HepG2 (cell line): ENCODE results near the gene DAD1. TPM values are rescaled to one million over a fixed set of nuclear protein-coding genes. Genes with fewer than 3 reads are reported as not detected.

Experiments
- ADNP ChIP-seq: sonication (generic); formaldehyde crosslinking; IDR thresholded peaks from 2 replicates; pipeline ENCODE4 v1.4.0; 2020; ENCODE audit warnings: missing genetic modification reagents
- CCAR2 ChIP-seq: fragments of 200-400 bp; formaldehyde crosslinking; optimal IDR thresholded peaks from 2 replicates; pipeline ENCODE3; 2018; ENCODE audit warnings: low read depth, mild to moderate bottlenecking, low read length, moderate library complexity
- HCFC1 ChIP-seq: fragments of 150-350 bp; IDR thresholded peaks from 2 replicates; pipeline ENCODE4 v1.6.1; 2014; ENCODE audit warnings: low read depth, low read length
- JDP2 ChIP-seq: sonication (generic); formaldehyde crosslinking; IDR thresholded peaks from 2 replicates; pipeline ENCODE4 v1.8.1; 2022; ENCODE audit warnings: missing genetic modification reagents, borderline replicate concordance
- NR2F1 ChIP-seq, 2 experiments: fragments of 450-650 bp in 1 of 2; formaldehyde crosslinking in 1 of 2; IDR thresholded peaks; 2 replicates each; pipeline versions ENCODE4 v1.5.0 to v1.6.1; 2016 to 2020; ENCODE audit warnings: mild to moderate bottlenecking in 1 of 2, missing compliant biosample characterization in 1 of 2, missing genetic modification reagents in 1 of 2, moderate library complexity in 1 of 2
- ZNF124 ChIP-seq: sonication (generic); formaldehyde crosslinking; IDR thresholded peaks from 2 replicates; pipeline ENCODE4 v1.4.0; 2020; ENCODE audit warnings: missing genetic modification reagents
- ZNF251 ChIP-seq: sonication (generic); formaldehyde crosslinking; IDR thresholded peaks from 2 replicates; pipeline ENCODE4 v1.9.0; 2021; ENCODE audit warnings: mild to moderate bottlenecking, missing genetic modification reagents
- ZNF260 ChIP-seq: sonication (generic); formaldehyde crosslinking; IDR thresholded peaks from 2 replicates; pipeline ENCODE4 v1.4.0; 2020; ENCODE audit warnings: missing genetic modification reagents, low read depth, mild to moderate bottlenecking, borderline replicate concordance
- ZNF367 ChIP-seq: sonication (generic); formaldehyde crosslinking; IDR thresholded peaks from 2 replicates; pipeline ENCODE4 v1.4.0; 2020; ENCODE audit warnings: missing genetic modification reagents, borderline replicate concordance
- ZNF644 ChIP-seq: IDR thresholded peaks from 2 replicates; pipeline ENCODE4 v1.6.1; 2016; ENCODE audit warnings: low read depth
- ZNF670 ChIP-seq: sonication (generic); formaldehyde crosslinking; IDR thresholded peaks from 2 replicates; pipeline ENCODE4 v1.8.0; 2022; ENCODE audit warnings: mild to moderate bottlenecking, missing genetic modification reagents, borderline replicate concordance
- ZNF737 ChIP-seq: sonication (generic); formaldehyde crosslinking; IDR thresholded peaks from 2 replicates; pipeline ENCODE4 v1.5.0; 2020; ENCODE audit warnings: missing genetic modification reagents, mild to moderate bottlenecking, borderline replicate concordance
- ZNF792 ChIP-seq: IDR thresholded peaks from 2 replicates; pipeline ENCODE4 v1.6.1; 2016
- ZSCAN20 ChIP-seq: sonication (generic); formaldehyde crosslinking; IDR thresholded peaks from 2 replicates; pipeline ENCODE4 v1.4.0; 2020; ENCODE audit warnings: missing genetic modification reagents, mild to moderate bottlenecking, borderline replicate concordance
- polyA plus RNA-seq, 8 experiments: library from polyadenylated mRNA; depleted of rRNA in 3 of 8; stranded (reverse) in 7 of 8; unstranded in 1 of 8; fragments of >200 nt; fragmentation: Illumina TruSeq in 4 of 8; extraction: Trizol in 4 of 8; gene quantifications; 2 replicates each; pipeline versions ENCODE4 v1.2.1 to v1.2.3, GENCODE V29; 2011 to 2016; ENCODE audit warnings: low read depth in 4 of 8, missing spikeins in 1 of 8, mixed read lengths in 1 of 8; ENCODE audit not compliant: insufficient read depth in 1 of 8
- total RNA-seq, 5 experiments: library from RNA; depleted of rRNA; stranded (reverse); fragments of >200 nt; fragmentation: Illumina TruSeq; extraction: Trizol; gene quantifications; 2 replicates each; pipeline ENCODE4 v1.2.3, GENCODE V29; 2016; ENCODE audit warnings: low read depth in 1 of 5
- TF ChIP-seq, protein P1 (sequence below): sonication (generic); formaldehyde crosslinking; IDR thresholded peaks from 2 replicates; pipeline ENCODE4 v1.4.0; 2020; ENCODE audit warnings: mild to moderate bottlenecking, low read depth, missing genetic modification reagents
- TF ChIP-seq, protein P2 (sequence below): sonication (generic); formaldehyde crosslinking; conservative IDR thresholded peaks from 2 replicates; pipeline ENCODE4 v1.4.0; 2020; ENCODE audit warnings: missing genetic modification reagents
- TF ChIP-seq, protein P3 (sequence below): sonication (generic); formaldehyde crosslinking; IDR thresholded peaks from 2 replicates; pipeline ENCODE4 v1.8.0; 2022; ENCODE audit warnings: missing genetic modification reagents, low read depth, mild to moderate bottlenecking, borderline replicate concordance
- TF ChIP-seq, protein P4 (sequence below): sonication (generic); formaldehyde crosslinking; conservative IDR thresholded peaks from 2 replicates; pipeline ENCODE4 v1.4.0; 2020; ENCODE audit warnings: missing genetic modification reagents
- TF ChIP-seq, protein P5 (sequence below): sonication (generic); formaldehyde crosslinking; IDR thresholded peaks from 2 replicates; pipeline ENCODE4 v1.5.1; 2020; ENCODE audit warnings: missing genetic modification reagents, mild to moderate bottlenecking, borderline replicate concordance

The DAD1 gene
- total and polyA plus RNA-seq, 2 of the 13 experiments (the other 11 are each of a cell fraction or from before 2014, with no cell fraction given): 558 to 626 TPM

DNA sequence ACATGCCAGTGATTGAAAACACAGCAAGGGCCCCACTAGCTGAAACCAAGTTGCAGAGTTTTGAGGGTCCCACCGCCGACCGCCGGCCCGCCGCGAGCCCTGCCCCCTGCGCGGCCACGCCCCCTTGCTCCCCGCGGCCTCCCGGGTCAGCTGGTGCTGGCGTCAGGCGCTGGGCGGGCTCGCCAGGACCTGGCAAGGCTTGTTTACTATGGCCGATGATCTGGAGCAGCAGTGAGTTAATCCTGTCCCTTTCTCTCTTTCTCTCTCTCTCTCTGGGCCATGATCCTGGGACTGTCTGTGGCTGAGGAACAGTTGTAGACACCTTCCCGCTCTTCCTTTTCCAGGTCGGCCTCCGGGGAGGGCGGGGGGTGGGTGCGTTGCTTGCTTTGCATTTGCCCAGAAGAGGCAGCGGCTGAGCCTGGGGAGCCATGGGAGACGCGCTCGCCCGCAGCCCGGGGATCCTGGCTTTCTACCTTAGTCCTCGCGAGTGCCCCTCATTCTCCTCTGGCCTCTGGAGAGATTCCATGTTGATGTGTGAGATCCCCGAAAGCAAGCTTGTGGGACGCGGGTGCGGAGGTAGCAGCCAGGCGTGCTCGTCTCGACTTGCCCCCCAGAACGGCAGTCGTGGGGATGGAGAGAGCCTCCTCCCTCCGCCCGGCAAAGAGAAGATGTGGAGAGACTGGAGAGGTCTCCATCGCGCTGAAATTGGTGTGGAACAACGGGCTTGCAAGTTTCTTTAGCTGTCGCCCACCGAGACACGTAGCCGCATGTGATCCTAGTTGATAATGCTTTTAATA is 9.3 kb upstream of the DAD1 start, which contains the start of gene ABHD4 (continued):
- TF ChIP-seq ZNF670 (CRISPR knock-in tag) (no peak), ZNF737 (no peak), ADNP (CRISPR knock-in tag) (no peak), NR2F1 (CRISPR knock-in tag; IDR thresholded peaks at IDR 0.05) (peak; percentile 12 to 59; a peak in 3 of 4 replicates), ZNF260 (CRISPR knock-in tag) (no peak), ZNF792 (CRISPR knock-in tag) (peak; percentile 27; the same call in 1 of the 2 replicates), ZNF644 (peak; percentile 11; the same call in 1 of the 2 replicates), ZSCAN20 (CRISPR knock-in tag) (no peak; the same call in 1 of the 2 replicates), ZNF251 (CRISPR knock-in tag) (no peak; the same call in 1 of the 2 replicates), JDP2 (CRISPR knock-in tag) (no peak), ZNF124 (CRISPR knock-in tag) (0 out of 2 replicates have a peak, but pooled peaks have one; percentile 54), HCFC1 (no peak), ZNF367 (CRISPR knock-in tag) (no peak), CCAR2 (no peak)
- TF ChIP-seq, protein P1, sequence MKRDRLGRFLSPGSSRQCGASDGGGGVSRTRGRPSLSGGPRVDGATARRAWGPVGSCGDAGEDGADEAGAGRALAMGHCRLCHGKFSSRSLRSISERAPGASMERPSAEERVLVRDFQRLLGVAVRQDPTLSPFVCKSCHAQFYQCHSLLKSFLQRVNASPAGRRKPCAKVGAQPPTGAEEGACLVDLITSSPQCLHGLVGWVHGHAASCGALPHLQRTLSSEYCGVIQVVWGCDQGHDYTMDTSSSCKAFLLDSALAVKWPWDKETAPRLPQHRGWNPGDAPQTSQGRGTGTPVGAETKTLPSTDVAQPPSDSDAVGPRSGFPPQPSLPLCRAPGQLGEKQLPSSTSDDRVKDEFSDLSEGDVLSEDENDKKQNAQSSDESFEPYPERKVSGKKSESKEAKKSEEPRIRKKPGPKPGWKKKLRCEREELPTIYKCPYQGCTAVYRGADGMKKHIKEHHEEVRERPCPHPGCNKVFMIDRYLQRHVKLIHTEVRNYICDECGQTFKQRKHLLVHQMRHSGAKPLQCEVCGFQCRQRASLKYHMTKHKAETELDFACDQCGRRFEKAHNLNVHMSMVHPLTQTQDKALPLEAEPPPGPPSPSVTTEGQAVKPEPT (CRISPR knock-in tag): peak; percentile 13; the same call in 1 of the 2 replicates
- TF ChIP-seq, protein P2, sequence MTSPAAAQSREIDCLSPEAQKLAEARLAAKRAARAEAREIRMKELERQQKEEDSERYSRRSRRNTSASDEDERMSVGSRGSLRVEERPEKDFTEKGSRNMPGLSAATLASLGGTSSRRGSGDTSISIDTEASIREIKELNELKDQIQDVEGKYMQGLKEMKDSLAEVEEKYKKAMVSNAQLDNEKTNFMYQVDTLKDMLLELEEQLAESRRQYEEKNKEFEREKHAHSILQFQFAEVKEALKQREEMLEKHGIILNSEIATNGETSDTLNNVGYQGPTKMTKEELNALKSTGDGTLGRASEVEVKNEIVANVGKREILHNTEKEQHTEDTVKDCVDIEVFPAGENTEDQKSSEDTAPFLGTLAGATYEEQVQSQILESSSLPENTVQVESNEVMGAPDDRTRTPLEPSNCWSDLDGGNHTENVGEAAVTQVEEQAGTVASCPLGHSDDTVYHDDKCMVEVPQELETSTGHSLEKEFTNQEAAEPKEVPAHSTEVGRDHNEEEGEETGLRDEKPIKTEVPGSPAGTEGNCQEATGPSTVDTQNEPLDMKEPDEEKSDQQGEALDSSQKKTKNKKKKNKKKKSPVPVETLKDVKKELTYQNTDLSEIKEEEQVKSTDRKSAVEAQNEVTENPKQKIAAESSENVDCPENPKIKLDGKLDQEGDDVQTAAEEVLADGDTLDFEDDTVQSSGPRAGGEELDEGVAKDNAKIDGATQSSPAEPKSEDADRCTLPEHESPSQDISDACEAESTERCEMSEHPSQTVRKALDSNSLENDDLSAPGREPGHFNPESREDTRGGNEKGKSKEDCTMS: no peak
- TF ChIP-seq, protein P3, sequence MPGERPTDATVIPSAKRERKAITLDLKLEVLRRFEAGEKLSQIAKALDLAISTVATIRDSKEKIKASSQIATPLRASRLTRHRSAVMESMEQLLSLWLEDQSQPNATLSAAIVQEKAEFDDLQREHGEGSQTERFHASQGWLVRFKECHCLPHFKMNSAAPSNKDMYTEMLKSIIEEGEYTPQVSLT (CRISPR knock-in tag): no peak
- TF ChIP-seq, protein P4, sequence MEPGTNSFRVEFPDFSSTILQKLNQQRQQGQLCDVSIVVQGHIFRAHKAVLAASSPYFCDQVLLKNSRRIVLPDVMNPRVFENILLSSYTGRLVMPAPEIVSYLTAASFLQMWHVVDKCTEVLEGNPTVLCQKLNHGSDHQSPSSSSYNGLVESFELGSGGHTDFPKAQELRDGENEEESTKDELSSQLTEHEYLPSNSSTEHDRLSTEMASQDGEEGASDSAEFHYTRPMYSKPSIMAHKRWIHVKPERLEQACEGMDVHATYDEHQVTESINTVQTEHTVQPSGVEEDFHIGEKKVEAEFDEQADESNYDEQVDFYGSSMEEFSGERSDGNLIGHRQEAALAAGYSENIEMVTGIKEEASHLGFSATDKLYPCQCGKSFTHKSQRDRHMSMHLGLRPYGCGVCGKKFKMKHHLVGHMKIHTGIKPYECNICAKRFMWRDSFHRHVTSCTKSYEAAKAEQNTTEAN (CRISPR knock-in tag): peak; percentile 44; the same call in 1 of the 2 replicates
- TF ChIP-seq, protein P5, sequence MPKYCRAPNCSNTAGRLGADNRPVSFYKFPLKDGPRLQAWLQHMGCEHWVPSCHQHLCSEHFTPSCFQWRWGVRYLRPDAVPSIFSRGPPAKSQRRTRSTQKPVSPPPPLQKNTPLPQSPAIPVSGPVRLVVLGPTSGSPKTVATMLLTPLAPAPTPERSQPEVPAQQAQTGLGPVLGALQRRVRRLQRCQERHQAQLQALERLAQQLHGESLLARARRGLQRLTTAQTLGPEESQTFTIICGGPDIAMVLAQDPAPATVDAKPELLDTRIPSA (CRISPR knock-in tag): peak; percentile 21; the same call in 1 of the 2 replicates
